ENCODE results near the gene KAZN.

Gene KAZN

DNA sequence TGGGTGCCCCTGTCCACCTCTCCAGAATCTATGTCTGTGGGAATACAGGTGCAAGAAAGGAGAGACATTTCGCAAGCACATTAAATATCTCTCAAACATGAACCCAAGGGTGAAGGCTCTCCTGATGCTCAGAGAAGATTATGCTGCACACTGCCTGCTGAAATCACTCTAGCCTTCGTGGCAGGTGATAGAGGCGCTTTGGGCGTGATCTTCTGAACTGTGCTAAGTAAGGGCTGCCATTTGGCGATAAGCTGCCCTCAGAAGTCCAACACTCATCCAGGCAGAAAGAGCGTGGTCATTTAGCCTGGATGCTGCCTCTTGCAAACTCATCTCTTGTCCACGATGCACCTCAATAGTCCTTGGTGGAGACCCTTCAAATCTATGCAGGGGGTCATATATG, 241.9 kb downstream of the KAZN start:
- no peak for DNase-seq (ENCODE audit: low read depth)
- no peak overlapping the region for H3K4me3 ChIP-seq (ENCODE audit: low read depth, low read length)
- no peak for TF ChIP-seq CTCF (IDR thresholded peaks at IDR 0.05; ENCODE audit: low read depth, low read length, missing control alignments)

- no peak for TF ChIP-seq CTCF (IDR thresholded peaks at IDR 0.05; ENCODE audit: low read depth, low read length, missing control alignments)
- no peak overlapping the region for H3K4me3 ChIP-seq (ENCODE audit: low read depth, low read length)
- no peak for DNase-seq (ENCODE audit: low read depth)
These were observed 243.0 kb downstream of the KAZN start for GRCh38 chr1:14841456-14841855.

DNA sequence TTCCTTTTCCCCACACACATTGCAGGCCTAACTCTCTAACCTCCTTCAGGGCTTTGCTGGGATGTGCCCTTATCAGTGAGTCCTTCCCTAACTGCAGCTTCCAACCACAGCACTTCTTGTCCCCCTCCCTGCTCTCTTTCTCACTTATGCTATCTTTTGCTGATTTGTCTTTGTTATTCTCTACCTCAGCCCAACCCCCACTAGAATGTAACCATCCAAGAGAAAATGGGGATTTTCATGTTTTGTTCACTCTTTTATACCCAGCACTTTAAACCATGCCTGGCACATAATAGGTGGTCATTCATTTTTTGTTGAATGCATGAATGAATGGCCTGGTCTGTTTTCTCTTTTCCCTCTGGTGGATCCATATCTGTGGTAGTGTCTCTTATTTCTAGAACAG, 243.5 kb downstream of the KAZN start:
- H3K4me3 ChIP-seq (ENCODE audit: low read depth, low read length): no peak overlapping the region
- no peak for DNase-seq (ENCODE audit: low read depth)
- TF ChIP-seq CTCF (IDR thresholded peaks at IDR 0.05; ENCODE audit: low read depth, low read length, missing control alignments): no peak

- no peak for TF ChIP-seq CTCF (IDR thresholded peaks at IDR 0.05; ENCODE audit: low read depth, low read length, missing control alignments)
- H3K4me3 ChIP-seq (ENCODE audit: low read depth, low read length): no peak overlapping the region
- no peak for DNase-seq (ENCODE audit: low read depth)
These were observed 243.9 kb downstream of the KAZN start for GRCh38 chr1:14842361-14842760.

DNA sequence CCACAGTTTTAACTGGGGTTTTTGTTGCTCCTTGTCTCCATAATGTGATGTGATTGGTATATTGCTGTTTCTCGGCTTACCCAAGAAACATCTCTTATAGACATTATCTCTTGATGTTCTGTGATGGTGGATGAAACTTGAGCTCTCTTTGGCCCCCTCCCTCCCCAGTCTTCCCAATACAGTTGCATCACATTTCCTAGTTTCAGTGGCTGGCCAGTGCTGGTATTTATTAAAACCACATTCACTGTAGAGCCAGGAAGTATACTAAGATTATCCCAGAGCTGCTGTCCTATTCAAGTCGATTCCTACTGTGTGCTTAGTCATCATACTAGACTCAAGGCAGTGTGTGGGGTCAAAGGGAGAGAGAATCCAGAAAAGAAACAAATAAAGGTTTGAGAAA, 244.4 kb downstream of the KAZN start:
- TF ChIP-seq CTCF (IDR thresholded peaks at IDR 0.05; ENCODE audit: low read depth, low read length, missing control alignments): no peak
- DNase-seq (ENCODE audit: low read depth): no peak
- no peak overlapping the region for H3K4me3 ChIP-seq (ENCODE audit: low read depth, low read length)

DNA sequence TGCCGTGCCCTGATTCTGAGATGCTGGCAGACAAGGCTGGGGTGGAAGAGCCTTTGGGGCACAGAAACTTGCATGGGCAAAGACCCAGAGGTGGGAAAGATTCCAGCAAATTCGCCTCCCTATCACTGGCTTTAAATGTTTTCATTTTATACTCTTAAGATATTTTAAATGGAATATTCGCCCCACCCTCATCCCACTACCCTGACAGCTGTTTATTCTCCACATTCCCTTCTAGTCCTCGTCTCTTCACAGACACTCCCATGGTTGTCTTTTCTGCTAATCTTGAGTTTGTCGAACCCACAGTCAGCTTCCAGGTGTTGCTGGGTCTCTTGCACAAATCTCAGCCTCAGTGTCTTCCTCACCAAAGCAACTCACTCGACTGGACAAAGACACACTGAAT, 245.0 kb downstream of the KAZN start:
- no peak for TF ChIP-seq CTCF (IDR thresholded peaks at IDR 0.05; ENCODE audit: low read depth, low read length, missing control alignments)
- H3K4me3 ChIP-seq (ENCODE audit: low read depth, low read length): no peak overlapping the region
- DNase-seq (ENCODE audit: low read depth): no peak

GRCh38 chr1:14844356-14844755, 245.9 kb downstream of the KAZN start:
- DNase-seq (ENCODE audit: low read depth): no peak
- no peak overlapping the region for H3K4me3 ChIP-seq (ENCODE audit: low read depth, low read length)
- no peak for TF ChIP-seq CTCF (IDR thresholded peaks at IDR 0.05; ENCODE audit: low read depth, low read length, missing control alignments)

Data from GM12864 (cell line).